ENCODE results near the gene GATAD2A. TPM values are rescaled to one million over a fixed set of nuclear protein-coding genes. Genes with fewer than 3 reads are reported as not detected.
A peak's percentile ranks its signal among the peaks of the same experiment; 100 is the strongest.

GATAD2A gene
- total and polyA plus RNA-seq, 9 of the 15 experiments (the other 6 are each of a cell fraction or from before 2014, with no cell fraction given), result 2.4 to 226 (median 44.2) TPM

DNA sequence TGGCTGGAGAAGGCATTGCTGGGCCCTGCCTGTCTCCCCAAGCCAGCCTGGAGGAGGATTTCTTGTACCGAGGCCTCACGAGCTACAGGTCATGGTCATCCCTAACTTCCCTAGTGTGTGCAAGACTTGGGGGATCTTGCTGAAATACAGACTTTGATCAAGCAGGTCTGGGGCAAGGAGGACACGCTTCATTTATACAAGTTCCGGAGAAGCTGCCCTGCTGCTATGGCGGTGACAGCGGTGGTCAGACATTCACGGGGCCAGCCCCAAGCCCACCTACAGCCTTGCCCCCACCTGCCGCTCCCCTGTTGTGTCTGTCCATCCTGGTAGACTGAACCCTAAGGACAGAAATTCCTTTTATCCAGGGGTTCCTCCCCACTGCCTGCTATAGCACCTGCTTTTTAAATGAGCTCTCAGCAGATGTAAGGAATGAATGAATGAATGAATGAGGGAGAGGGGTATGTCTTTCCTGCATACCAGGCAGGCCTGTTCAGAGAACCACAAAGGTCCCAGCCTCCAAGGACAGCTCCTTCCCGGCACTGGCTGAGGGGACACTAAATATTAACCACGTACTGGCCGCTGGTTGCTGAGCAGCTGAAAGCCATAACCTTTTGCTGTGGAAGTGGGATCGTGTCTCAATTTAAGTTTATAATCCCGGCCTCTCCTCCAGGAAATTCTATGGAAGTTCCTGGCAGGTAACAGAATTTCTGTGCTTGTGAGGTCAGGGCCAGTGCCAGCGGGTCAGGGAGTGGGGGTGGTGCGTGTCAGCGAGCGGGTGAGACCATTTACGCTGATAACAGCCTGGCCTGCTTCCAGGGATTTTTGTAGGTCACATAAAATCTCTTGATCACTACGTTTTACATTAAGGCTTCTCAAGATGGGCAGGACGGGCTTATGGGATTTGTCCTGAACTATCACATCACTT, 82.7 kb downstream of the GATAD2A start (continued):
- TF ChIP-seq, protein P1, sequence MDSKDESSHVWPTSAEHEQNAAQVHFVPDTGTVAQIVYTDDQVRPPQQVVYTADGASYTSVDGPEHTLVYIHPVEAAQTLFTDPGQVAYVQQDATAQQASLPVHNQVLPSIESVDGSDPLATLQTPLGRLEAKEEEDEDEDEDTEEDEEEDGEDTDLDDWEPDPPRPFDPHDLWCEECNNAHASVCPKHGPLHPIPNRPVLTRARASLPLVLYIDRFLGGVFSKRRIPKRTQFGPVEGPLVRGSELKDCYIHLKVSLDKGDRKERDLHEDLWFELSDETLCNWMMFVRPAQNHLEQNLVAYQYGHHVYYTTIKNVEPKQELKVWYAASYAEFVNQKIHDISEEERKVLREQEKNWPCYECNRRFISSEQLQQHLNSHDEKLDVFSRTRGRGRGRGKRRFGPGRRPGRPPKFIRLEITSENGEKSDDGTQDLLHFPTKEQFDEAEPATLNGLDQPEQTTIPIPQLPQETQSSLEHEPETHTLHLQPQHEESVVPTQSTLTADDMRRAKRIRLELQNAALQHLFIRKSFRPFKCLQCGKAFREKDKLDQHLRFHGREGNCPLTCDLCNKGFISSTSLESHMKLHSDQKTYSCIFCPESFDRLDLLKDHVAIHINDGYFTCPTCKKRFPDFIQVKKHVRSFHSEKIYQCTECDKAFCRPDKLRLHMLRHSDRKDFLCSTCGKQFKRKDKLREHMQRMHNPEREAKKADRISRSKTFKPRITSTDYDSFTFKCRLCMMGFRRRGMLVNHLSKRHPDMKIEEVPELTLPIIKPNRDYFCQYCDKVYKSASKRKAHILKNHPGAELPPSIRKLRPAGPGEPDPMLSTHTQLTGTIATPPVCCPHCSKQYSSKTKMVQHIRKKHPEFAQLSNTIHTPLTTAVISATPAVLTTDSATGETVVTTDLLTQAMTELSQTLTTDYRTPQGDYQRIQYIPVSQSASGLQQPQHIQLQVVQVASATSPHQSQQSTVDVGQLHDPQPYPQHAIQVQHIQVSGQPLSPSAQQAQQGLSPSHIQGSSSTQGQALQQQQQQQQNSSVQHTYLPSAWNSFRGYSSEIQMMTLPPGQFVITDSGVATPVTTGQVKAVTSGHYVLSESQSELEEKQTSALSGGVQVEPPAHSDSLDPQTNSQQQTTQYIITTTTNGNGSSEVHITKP (IDR thresholded peaks at IDR 0.05; ENCODE audit: partially characterized antibody), result peak; percentile 86
- TF ChIP-seq JUND (IDR thresholded peaks at IDR 0.05; ENCODE audit: borderline replicate concordance, low read depth, low read length), result peak; percentile 51
- TF ChIP-seq JUND (tag; IDR thresholded peaks at IDR 0.05; ENCODE audit: borderline replicate concordance, low read depth, low read length), result peak; percentile 24; the same call in 1 of the 3 replicates
- no peak for TF ChIP-seq ZNF780A (CRISPR knock-in tag; IDR thresholded peaks at IDR 0.05)
- no peak for TF ChIP-seq ZNF174 (CRISPR knock-in tag; IDR thresholded peaks at IDR 0.05)
- no peak for TF ChIP-seq RFX7 (CRISPR knock-in tag; IDR thresholded peaks at IDR 0.05)
- TF ChIP-seq, protein P2, sequence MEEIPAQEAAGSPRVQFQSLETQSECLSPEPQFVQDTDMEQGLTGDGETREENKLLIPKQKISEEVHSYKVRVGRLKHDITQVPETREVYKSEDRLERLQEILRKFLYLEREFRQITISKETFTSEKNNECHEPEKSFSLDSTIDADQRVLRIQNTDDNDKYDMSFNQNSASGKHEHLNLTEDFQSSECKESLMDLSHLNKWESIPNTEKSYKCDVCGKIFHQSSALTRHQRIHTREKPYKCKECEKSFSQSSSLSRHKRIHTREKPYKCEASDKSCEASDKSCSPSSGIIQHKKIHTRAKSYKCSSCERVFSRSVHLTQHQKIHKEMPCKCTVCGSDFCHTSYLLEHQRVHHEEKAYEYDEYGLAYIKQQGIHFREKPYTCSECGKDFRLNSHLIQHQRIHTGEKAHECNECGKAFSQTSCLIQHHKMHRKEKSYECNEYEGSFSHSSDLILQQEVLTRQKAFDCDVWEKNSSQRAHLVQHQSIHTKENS (CRISPR knock-in tag; IDR thresholded peaks at IDR 0.05), result no peak
- TF ChIP-seq, protein P3, sequence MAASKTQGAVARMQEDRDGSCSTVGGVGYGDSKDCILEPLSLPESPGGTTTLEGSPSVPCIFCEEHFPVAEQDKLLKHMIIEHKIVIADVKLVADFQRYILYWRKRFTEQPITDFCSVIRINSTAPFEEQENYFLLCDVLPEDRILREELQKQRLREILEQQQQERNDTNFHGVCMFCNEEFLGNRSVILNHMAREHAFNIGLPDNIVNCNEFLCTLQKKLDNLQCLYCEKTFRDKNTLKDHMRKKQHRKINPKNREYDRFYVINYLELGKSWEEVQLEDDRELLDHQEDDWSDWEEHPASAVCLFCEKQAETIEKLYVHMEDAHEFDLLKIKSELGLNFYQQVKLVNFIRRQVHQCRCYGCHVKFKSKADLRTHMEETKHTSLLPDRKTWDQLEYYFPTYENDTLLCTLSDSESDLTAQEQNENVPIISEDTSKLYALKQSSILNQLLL (CRISPR knock-in tag; IDR thresholded peaks at IDR 0.05; ENCODE audit: borderline replicate concordance), result no peak
- 0 out of 4 replicates have a peak, but pooled peaks of 1 of the 2 experiments have one; percentile 47 for TF ChIP-seq HDAC1 (IDR thresholded peaks at IDR 0.05)
- no peak for TF ChIP-seq XRCC4 (IDR thresholded peaks at IDR 0.05; ENCODE audit: extremely low read depth, insufficient read depth, insufficient read length)
- TF ChIP-seq, protein P4, sequence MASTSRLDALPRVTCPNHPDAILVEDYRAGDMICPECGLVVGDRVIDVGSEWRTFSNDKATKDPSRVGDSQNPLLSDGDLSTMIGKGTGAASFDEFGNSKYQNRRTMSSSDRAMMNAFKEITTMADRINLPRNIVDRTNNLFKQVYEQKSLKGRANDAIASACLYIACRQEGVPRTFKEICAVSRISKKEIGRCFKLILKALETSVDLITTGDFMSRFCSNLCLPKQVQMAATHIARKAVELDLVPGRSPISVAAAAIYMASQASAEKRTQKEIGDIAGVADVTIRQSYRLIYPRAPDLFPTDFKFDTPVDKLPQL (IDR thresholded peaks at IDR 0.05; ENCODE audit: extremely low read depth, insufficient read length), result no peak
- no peak for TF ChIP-seq MEF2A (IDR thresholded peaks at IDR 0.05; ENCODE audit: control insufficient read depth, low read depth, low read length)
- TF ChIP-seq, protein P5, sequence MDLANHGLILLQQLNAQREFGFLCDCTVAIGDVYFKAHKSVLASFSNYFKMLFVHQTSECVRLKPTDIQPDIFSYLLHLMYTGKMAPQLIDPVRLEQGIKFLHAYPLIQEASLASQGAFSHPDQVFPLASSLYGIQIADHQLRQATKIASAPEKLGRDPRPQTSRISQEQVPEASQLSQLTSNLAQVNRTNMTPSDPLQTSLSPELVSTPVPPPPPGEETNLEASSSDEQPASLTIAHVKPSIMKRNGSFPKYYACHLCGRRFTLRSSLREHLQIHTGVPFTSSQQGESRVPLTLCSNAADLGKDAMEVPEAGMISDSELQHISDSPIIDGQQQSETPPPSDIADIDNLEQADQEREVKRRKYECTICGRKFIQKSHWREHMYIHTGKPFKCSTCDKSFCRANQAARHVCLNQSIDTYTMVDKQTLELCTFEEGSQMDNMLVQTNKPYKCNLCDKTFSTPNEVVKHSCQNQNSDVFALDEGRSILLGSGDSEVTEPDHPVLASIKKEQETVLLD (IDR thresholded peaks at IDR 0.05), result peak; percentile 62; the same call in 1 of the 2 replicates
